ENCODE data around the gene PSMB3. TPM values are rescaled to one million over a fixed set of nuclear protein-coding genes. Genes with fewer than 3 reads are reported as not detected.
A peak's percentile ranks its signal among the peaks of the same experiment; 100 is the strongest.

PSMB3 gene
- total and polyA plus RNA-seq, 9 of the 15 experiments (the other 6 are each of a cell fraction or from before 2014, with no cell fraction given), result 460 to 2,775 (median 574) TPM

DNA sequence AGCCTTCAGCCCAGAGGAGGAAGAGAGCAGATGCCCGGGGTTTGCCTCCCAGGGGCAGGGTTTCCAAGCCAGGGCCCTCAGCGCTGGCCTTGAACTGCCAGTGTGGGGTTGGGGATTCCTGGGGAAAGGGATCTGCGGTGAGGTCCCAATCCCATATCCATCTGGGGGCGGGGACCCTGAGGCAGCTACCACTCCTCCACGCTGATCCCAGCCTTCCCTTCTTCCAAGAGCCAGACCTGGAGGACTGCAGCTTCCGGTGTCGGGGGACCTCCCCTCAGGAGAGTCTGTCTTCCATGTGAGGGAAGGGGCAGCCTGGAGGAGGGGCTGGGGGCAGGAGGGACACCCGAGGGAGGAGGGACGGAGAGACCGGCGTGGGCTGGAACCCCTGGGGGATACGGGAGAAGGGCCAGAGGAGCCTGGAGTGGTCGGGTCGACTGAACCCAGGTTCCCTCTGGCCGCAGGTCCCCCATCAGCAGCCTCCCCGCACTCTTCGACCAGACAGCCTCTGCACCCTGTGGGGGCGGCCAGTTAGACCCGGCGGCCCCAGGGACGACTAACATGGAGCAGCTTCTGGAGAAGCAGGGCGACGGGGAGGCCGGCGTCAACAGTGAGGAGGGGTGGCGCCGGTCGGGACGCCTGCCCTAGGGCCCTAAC, 33.1 kb upstream of the PSMB3 start:
- H3K9me1 ChIP-seq (ENCODE audit: control insufficient read depth, insufficient read depth, low read length), result peaks cover 10% of the 10 kb centered on the region
- H3K36me3 ChIP-seq (ENCODE audit: control insufficient read depth, insufficient read depth, low read length), result peaks cover 58% of the 10 kb centered on the region
- CTCF ChIA-PET (ENCODE audit: low intra/inter-chr PET ratio), result no interaction called here
- in situ Hi-C loops (cut with MboI), result no loop called here
- WGBS (ENCODE audit: insufficient coverage, low coverage, missing lambda C conversion rate), result 34% methylated on average over 13 of the region's 29 CpGs
- no peak for DNase-seq (ENCODE audit: extremely low read depth in 1 of 4, low spot score in 3 of 4)
- intact Hi-C loops (cut with micrococcal nuclease), result no loop called here
- H2AFZ ChIP-seq (ENCODE audit: low read depth, low read length), result 0 out of 2 replicates have a peak overlapping the region, but pooled peaks have one; percentile 40
- POLR2A ChIA-PET, result interaction anchor here (0.6 to 3.1 kb wide), 8 partner anchors 9 to 68 kb away, joined by 3 to 30 read pairs (median 4); partner anchors contain the start of gene MLLT6
- peak overlapping the region; percentile 76 for H3K4me2 ChIP-seq (ENCODE audit: insufficient read depth, low read length)
- peak overlapping the region; percentile 56 for H3K27ac ChIP-seq (ENCODE audit: extremely low read depth, low read depth, low read length)
- peak; percentile 3 for ATAC-seq
- no peaks in the 10 kb centered on the region for H3K9me3 ChIP-seq (replicated peaks; ENCODE audit: control insufficient read depth, insufficient read depth, low read depth, low read length)
- H3K4me1 ChIP-seq (replicated peaks in 1 of 2; ENCODE audit: control insufficient read depth in 2 of 2, insufficient read depth in 2 of 2, low read length in 2 of 2), result peaks cover 20 to 41% of the 10 kb centered on the region in 2 experiments
- H3K79me2 ChIP-seq (ENCODE audit: control insufficient read depth, insufficient read depth, low read length), result no peaks in the 10 kb centered on the region
- no peak for FAIRE-seq
- no peaks in the 10 kb centered on the region for H4K20me1 ChIP-seq (replicated peaks; ENCODE audit: control insufficient read depth, insufficient read depth, low read length)
- peak overlapping the region; percentile 53 to 75 for H3K9ac ChIP-seq (ENCODE audit: insufficient read depth in 1 of 2, low read depth in 2 of 2, low read length in 2 of 2)
- H3K4me3 ChIP-seq, result no peak overlapping the region; the same call in 1 of the 2 replicates
- BruUV-seq (replicated peaks), result no TSS peak
- no peaks in the 10 kb centered on the region for H3K27me3 ChIP-seq (ENCODE audit: control insufficient read depth in 2 of 2, insufficient read depth in 2 of 2, low read length in 2 of 2)
- no peak for TF ChIP-seq ZNF146 (CRISPR knock-in tag; IDR thresholded peaks at IDR 0.05; ENCODE audit: unreplicated experiment)
- no peak for TF ChIP-seq SRSF7 (optimal IDR thresholded peaks at IDR 0.05; ENCODE audit: low read depth, low read length)
- TF ChIP-seq RBFOX2 (IDR thresholded peaks at IDR 0.05; ENCODE audit: low read depth, low read length), result 0 out of 2 replicates have a peak, but pooled peaks have one; percentile 8
- TF ChIP-seq MCM7 (IDR thresholded peaks at IDR 0.05), result no peak
- TF ChIP-seq ZNF436 (CRISPR knock-in tag; IDR thresholded peaks at IDR 0.05), result no peak
- TF ChIP-seq, protein P1, sequence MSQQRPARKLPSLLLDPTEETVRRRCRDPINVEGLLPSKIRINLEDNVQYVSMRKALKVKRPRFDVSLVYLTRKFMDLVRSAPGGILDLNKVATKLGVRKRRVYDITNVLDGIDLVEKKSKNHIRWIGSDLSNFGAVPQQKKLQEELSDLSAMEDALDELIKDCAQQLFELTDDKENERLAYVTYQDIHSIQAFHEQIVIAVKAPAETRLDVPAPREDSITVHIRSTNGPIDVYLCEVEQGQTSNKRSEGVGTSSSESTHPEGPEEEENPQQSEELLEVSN (IDR thresholded peaks at IDR 0.05; ENCODE audit: borderline replicate concordance in 1 of 2, extremely low read depth in 1 of 2, insufficient read depth in 1 of 2, insufficient read length in 1 of 2, low read depth in 1 of 2, low read length in 1 of 2, poor library complexity in 1 of 2, severe bottlenecking in 1 of 2), result peak in 1 of 2 experiments; percentile 22
- TF ChIP-seq, protein P2, sequence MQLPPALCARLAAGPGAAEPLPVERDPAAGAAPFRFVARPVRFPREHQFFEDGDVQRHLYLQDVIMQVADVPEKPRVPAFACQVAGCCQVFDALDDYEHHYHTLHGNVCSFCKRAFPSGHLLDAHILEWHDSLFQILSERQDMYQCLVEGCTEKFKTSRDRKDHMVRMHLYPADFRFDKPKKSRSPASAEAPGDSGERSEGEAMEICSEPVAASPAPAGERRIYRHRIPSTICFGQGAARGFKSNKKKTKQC (CRISPR knock-in tag; IDR thresholded peaks at IDR 0.05), result no peak
- TF ChIP-seq, protein P3, sequence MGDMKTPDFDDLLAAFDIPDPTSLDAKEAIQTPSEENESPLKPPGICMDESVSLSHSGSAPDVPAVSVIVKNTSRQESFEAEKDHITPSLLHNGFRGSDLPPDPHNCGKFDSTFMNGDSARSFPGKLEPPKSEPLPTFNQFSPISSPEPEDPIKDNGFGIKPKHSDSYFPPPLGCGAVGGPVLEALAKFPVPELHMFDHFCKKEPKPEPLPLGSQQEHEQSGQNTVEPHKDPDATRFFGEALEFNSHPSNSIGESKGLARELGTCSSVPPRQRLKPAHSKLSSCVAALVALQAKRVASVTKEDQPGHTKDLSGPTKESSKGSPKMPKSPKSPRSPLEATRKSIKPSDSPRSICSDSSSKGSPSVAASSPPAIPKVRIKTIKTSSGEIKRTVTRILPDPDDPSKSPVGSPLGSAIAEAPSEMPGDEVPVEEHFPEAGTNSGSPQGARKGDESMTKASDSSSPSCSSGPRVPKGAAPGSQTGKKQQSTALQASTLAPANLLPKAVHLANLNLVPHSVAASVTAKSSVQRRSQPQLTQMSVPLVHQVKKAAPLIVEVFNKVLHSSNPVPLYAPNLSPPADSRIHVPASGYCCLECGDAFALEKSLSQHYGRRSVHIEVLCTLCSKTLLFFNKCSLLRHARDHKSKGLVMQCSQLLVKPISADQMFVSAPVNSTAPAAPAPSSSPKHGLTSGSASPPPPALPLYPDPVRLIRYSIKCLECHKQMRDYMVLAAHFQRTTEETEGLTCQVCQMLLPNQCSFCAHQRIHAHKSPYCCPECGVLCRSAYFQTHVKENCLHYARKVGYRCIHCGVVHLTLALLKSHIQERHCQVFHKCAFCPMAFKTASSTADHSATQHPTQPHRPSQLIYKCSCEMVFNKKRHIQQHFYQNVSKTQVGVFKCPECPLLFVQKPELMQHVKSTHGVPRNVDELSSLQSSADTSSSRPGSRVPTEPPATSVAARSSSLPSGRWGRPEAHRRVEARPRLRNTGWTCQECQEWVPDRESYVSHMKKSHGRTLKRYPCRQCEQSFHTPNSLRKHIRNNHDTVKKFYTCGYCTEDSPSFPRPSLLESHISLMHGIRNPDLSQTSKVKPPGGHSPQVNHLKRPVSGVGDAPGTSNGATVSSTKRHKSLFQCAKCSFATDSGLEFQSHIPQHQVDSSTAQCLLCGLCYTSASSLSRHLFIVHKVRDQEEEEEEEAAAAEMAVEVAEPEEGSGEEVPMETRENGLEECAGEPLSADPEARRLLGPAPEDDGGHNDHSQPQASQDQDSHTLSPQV (IDR thresholded peaks at IDR 0.05), result no peak
- TF ChIP-seq ZFX (CRISPR knock-in tag; IDR thresholded peaks at IDR 0.05), result 0 out of 2 replicates have a peak, but pooled peaks have one; percentile 26
- no peak for TF ChIP-seq GTF2F1 (IDR thresholded peaks at IDR 0.05; ENCODE audit: low read depth, low read length)
- TF ChIP-seq, protein P4, sequence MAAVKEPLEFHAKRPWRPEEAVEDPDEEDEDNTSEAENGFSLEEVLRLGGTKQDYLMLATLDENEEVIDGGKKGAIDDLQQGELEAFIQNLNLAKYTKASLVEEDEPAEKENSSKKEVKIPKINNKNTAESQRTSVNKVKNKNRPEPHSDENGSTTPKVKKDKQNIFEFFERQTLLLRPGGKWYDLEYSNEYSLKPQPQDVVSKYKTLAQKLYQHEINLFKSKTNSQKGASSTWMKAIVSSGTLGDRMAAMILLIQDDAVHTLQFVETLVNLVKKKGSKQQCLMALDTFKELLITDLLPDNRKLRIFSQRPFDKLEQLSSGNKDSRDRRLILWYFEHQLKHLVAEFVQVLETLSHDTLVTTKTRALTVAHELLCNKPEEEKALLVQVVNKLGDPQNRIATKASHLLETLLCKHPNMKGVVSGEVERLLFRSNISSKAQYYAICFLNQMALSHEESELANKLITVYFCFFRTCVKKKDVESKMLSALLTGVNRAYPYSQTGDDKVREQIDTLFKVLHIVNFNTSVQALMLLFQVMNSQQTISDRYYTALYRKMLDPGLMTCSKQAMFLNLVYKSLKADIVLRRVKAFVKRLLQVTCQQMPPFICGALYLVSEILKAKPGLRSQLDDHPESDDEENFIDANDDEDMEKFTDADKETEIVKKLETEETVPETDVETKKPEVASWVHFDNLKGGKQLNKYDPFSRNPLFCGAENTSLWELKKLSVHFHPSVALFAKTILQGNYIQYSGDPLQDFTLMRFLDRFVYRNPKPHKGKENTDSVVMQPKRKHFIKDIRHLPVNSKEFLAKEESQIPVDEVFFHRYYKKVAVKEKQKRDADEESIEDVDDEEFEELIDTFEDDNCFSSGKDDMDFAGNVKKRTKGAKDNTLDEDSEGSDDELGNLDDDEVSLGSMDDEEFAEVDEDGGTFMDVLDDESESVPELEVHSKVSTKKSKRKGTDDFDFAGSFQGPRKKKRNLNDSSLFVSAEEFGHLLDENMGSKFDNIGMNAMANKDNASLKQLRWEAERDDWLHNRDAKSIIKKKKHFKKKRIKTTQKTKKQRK (IDR thresholded peaks at IDR 0.05; ENCODE audit: borderline replicate concordance, low read depth, low read length), result no peak

Data from K562 (cell line).